ENCODE measurements around the gene ZNF124. TPM values are rescaled to one million over a fixed set of nuclear protein-coding genes. Genes with fewer than 3 reads are reported as not detected.

ZNF124 gene
- total and polyA plus RNA-seq, 2 of the 13 experiments (the other 11 are each of a cell fraction or from before 2014, with no cell fraction given) = 9.7 to 134 TPM

GRCh38 chr1:247210376-247211117 lies 38.7 kb upstream of the ZNF124 start (continued):
- TF ChIP-seq ZNF281 (CRISPR knock-in tag; IDR thresholded peaks at IDR 0.05; ENCODE audit: borderline replicate concordance) (no peak), ZFP36L1 (CRISPR knock-in tag; IDR thresholded peaks at IDR 0.05) (no peak), ADNP (CRISPR knock-in tag; IDR thresholded peaks at IDR 0.05) (no peak), CENPT (CRISPR knock-in tag; IDR thresholded peaks at IDR 0.05; ENCODE audit: low read depth) (no peak), TEAD2 (CRISPR knock-in tag; IDR thresholded peaks at IDR 0.05) (no peak), ZNF225 (CRISPR knock-in tag; IDR thresholded peaks at IDR 0.05) (0 out of 2 replicates have a peak, but pooled peaks have one; percentile 43), ZNF616 (CRISPR knock-in tag; IDR thresholded peaks at IDR 0.05; ENCODE audit: low read depth) (0 out of 2 replicates have a peak, but pooled peaks have one; percentile 48), NFYC (CRISPR knock-in tag; IDR thresholded peaks at IDR 0.05) (peak; percentile 92), HMGA1 (CRISPR knock-in tag; conservative IDR thresholded peaks at IDR 0.05) (no peak), MED13 (CRISPR knock-in tag; IDR thresholded peaks at IDR 0.05) (no peak), POGZ (CRISPR knock-in tag; IDR thresholded peaks at IDR 0.05) (no peak; the same call in none of the 2 replicates), HHEX (CRISPR knock-in tag; IDR thresholded peaks at IDR 0.05) (no peak), NRL (CRISPR knock-in tag; IDR thresholded peaks at IDR 0.05; ENCODE audit: borderline replicate concordance) (peak; percentile 88), CREB3 (CRISPR knock-in tag; IDR thresholded peaks at IDR 0.05) (no peak), HBP1 (CRISPR knock-in tag; IDR thresholded peaks at IDR 0.05; ENCODE audit: low read depth) (peak; percentile 56; the same call in 1 of the 2 replicates), TARDBP (CRISPR knock-in tag; IDR thresholded peaks at IDR 0.05) (0 out of 2 replicates have a peak, but pooled peaks have one; percentile 18), UBTF (CRISPR knock-in tag; IDR thresholded peaks at IDR 0.05) (peak; percentile 90), GATAD1 (CRISPR knock-in tag; IDR thresholded peaks at IDR 0.05) (peak; percentile 22; the same call in 1 of the 2 replicates), SETDB1 (CRISPR knock-in tag; IDR thresholded peaks at IDR 0.05; ENCODE audit: borderline replicate concordance) (no peak), BORCS8-MEF2B (CRISPR knock-in tag; IDR thresholded peaks at IDR 0.05) (peak; percentile 57), GPN1 (CRISPR knock-in tag; IDR thresholded peaks at IDR 0.05; ENCODE audit: borderline replicate concordance) (no peak), ZNF232 (CRISPR knock-in tag; IDR thresholded peaks at IDR 0.05; ENCODE audit: borderline replicate concordance) (0 out of 2 replicates have a peak, but pooled peaks have one; percentile 20), NFYB (CRISPR knock-in tag; IDR thresholded peaks at IDR 0.05) (peak; percentile 89), ZSCAN29 (CRISPR knock-in tag; conservative IDR thresholded peaks at IDR 0.05) (0 out of 2 replicates have a peak, but pooled peaks have one; percentile 26)

All from HepG2 (cell line).